ENCODE results near the gene SYNPO2L.
"Not testable (repeated sequence)": the region's sequence is repeated elsewhere in the genome, so short reads cannot be mapped to it uniquely, and the experiment has no call there.

The SYNPO2L gene

DNA sequence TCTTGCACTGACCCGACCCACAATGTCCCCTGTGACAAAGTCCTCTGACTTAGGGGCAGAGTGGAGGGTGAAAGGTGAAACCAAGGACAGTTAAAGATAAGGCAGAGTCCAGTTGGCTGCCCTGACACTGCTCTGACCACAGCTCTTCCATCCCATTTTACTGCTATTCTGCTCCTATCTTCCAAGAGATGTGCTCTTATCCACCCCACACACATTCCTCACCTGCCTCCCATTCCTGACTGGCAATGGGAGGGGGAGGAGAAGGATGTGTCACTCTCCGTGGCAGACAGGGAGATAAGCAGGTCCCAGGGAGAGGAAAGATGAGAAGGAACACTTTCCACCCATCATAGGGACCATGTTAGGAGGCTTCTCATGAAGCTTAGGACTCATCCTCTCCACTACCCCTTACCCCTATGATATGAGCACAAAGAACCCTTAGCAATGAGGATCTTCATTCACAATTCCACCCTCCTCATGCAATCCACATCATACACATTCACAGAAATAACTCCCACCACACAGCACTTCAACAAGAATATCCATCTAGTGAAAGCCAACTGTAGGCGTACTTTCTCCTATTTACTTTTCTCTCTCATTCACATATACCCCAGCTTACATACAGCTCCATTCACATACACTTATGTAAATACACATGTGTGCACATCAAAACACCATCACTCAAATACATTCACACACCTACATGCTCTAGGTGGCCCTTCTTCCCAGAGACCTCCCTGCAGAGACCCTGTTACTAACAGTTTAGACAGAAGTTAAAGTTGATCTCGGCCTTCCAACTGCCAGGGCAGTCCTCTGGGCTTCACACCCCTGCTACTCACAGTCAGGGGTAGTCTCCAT, 6.6 kb downstream of the SYNPO2L start:
- DNase-seq = no peak

DNA sequence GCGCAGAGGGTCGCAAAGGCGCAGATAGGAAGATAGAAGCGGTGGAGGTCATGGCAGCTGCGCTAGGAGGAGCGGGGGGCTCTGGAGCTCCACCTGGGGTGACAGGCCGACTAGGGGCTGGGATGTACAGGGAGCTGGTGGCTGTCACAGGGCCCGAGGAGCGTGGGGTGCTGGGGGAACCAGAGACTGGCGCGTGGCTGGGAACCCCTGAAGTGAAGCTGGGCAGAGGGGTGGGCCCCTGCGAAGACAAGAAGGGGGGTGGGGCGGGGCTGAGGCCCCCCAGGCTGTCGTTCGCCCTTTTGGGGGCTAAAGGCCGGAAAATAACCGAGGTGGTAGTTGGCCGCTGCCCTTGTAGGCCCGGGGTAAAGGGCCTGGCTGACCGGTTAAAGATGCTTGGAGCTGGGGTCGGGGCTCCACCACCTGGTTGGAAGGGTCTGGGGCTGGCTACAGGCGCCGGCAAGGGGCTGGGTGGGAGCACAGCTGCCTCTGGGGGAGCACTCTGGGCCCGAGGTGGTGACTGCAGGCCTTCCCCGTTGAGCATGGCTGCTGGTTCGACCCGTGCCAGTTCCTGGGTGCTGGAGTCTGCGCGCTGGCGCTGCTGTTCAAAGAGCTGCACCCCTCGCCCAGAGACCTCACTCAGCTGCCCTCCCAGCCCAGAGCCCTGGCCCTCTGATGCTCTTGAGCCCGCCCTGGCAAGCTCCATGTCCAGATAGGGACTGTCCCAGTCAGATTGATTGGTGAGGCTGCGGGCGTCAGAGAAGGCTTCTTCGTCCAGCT, 7.8 kb downstream of the SYNPO2L start:
- no peak for DNase-seq

- no peak for DNase-seq
Observed at GRCh38 chr10:73647211-73647874, 8.5 kb downstream of the SYNPO2L start.

DNA sequence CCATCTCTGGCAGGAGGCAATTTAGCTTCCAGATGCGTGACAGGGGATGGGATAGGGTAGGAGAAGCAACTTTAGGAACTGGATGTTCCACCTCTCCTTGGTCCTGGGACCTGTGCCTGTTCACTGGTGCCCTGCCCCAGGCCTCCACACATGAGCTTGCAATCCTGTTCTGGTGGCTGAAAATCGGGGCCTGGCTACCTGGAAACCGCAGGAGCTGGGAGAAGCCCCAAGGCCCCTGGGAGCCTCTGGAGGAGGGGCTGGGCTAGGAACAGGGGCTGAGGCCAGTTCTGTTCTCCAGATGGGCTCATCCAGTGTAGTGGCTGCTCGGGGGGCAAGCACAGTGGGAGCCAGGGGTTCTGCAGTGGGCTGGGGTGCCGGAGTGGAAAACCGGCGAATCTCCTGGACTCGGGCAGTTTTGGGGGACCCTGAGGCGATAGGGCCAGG, 9.2 kb downstream of the SYNPO2L start:
- no peak for DNase-seq

GRCh38 chr10:73645251-73645650, 10.6 kb downstream of the SYNPO2L start:
- no peak for DNase-seq

DNA sequence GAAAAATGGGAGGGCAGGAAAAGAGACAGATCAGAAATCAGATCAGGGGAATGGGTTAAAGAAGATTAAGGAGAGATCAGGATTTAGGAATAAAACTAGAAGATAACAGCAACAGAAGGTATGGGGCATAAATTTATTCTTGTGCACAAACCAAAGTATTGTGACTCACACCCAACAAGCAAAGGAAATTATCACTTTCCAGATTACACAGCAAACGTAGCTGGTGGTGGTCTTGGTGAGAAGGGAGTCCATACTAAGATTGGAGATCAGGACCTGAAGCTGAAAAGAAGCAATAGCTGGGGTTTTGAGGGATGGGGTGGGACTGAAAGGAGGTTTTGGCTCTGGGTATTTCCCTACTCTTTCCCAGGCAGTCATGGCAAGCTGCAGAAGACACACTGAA, 11.1 kb downstream of the SYNPO2L start:
- no peak for DNase-seq

DNA sequence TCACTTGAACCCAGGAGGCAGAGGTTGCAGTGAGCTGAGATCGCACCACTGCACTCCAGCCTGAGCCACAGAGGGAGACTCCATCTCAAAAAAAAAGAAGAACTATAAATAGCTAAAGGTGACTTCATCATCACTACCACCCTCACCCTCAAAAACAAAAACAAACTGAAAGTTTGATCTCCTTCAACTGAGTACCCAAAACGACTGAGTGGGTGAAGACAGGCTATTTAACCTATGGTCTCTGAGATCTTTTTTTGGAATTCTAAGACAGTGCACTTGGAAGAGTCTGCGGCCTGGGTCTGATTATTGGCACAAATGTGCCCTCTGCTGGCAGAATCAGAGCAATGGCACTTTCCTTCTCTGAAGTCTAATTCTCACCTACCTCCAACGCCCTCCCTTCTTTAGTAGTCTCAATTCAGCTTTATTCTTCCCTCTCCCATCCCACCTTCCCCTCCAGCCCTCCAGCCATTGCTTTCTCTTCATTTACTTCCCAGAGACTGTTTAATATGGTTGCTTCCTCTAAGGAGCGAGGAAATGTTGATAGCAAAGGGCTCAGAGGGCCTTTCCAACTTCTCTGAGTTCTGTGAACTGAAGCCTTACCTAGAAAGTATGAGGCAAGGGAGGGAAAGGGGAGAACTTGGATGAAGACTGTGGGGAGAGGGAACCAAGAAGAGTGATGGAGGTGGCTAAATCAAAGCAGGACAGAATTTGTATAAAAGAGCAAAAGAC, 11.7 kb downstream of the SYNPO2L start:
- DNase-seq = peak; percentile 25 to 27

DNA sequence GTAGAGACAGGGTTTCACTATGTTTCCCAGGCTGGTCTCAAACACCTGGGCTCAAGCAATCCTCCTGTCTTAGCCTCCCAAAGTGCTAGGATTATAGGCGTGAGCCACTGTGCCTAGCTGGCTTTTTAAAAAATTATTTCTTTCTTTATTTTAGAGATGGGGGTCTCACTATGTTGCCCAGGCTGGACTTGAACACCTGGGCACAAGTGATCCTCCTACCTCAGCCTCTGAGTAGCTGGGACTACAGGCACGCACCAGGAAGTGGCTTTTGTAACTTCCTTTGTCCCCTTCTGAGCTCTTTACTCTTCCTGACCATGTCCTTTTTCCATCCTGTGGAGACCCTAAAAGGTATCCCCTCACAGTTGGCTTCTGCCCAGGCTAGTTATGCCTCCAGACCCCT, 12.5 kb downstream of the SYNPO2L start:
- no peak for DNase-seq

GRCh38 chr10:73641328-73642060, 14.3 kb downstream of the SYNPO2L start, which contains the start of gene MYOZ1:
TSS of gene MYOZ1 (minus strand) at chr10:73641474. CDS start at chr10:73640017, 1,457 bp downstream.
- DNase-seq = no peak

GRCh38 chr10:73639286-73639685, 16.5 kb downstream of the SYNPO2L start:
- DNase-seq = no peak

- no peak for DNase-seq
Observed at GRCh38 chr10:73635781-73636180, 20.0 kb downstream of the SYNPO2L start.

DNA sequence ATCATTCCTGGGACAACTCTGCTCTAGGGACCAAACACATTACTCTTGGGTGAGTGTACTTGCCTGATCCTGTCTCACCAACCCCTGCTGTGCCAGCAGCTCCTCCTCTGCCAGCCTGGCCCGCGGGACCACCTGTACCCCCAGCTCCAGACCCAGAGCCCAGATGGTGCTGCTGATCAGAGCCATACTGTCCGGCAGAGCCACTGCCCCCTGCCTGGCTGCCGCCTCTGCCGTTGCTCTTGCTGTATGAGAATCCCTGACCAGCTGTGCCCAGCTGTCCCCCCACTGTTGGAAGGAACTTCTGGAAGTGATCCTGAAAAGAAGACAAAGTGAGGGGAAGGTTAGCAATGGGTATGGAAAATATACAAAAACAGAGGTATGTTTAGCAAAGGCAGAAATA, 21.4 kb downstream of the SYNPO2L start:
- no peak for DNase-seq

- DNase-seq = no peak
Observed at GRCh38 chr10:73629165-73629564, 26.7 kb downstream of the SYNPO2L start.

GRCh38 chr10:73628405-73628804, 27.4 kb downstream of the SYNPO2L start:
- no peak for DNase-seq

DNA sequence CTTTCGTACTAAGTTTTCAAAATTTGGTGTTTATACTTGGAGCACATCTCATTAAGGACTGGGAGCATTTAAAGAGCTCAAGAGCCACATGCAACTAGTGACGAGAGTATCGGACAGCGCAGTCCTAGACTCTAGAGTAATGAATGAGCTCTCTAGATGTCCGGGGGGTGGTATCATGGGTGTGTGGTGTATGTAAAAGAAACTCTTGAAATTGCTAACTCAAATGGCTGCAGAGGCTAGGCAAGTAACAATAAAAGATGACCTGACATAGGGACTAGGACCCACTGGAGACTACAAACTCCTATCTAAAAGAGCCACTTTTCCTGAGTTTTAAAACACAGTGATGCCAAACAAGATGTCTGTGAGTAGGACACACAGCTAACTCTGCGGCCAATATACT, 28.5 kb downstream of the SYNPO2L start:
- no peak for DNase-seq

DNA sequence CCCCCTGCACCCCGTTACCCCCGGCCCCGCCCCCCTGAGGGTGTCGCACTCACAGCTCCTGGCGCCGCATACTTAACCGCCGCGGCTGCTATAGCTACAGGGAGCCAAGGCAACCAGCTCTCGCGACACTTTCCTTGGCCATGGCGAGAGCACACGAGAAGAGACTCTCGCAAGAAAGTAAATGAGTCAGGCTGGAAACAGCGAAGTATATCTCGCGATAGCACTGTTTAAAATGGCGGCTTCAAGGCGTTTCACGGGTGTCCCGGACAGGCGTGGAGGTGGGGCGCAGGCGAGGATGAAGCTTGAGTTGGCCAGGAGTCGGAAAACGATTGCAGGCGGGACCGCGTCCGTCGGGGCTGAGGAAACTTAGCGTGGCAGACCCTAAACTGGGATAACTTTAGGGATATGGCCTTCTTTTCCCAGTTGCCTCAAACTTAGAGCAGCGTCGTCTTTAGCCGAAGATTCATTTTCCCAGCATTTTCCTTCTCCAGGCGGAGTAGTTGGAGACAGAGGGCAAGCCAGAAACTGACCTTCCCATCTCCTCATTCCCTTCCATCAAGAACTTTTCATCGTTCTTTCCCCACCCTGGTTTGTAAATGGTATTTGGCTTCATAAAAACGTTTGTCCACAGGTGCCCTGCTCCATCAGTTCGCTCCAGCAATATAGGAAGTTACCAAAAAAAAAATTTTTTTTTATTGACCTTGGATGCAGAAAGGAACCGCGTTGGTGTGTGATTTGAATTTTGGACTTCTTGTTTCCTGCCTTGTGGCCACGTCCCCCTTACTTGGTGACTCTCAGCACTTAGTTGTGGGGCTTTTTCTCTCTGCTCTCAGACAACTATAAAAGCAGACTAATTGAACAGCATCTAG, 29.7 kb downstream of the SYNPO2L start:
- DNase-seq = peak; percentile 89 to 92

DNA sequence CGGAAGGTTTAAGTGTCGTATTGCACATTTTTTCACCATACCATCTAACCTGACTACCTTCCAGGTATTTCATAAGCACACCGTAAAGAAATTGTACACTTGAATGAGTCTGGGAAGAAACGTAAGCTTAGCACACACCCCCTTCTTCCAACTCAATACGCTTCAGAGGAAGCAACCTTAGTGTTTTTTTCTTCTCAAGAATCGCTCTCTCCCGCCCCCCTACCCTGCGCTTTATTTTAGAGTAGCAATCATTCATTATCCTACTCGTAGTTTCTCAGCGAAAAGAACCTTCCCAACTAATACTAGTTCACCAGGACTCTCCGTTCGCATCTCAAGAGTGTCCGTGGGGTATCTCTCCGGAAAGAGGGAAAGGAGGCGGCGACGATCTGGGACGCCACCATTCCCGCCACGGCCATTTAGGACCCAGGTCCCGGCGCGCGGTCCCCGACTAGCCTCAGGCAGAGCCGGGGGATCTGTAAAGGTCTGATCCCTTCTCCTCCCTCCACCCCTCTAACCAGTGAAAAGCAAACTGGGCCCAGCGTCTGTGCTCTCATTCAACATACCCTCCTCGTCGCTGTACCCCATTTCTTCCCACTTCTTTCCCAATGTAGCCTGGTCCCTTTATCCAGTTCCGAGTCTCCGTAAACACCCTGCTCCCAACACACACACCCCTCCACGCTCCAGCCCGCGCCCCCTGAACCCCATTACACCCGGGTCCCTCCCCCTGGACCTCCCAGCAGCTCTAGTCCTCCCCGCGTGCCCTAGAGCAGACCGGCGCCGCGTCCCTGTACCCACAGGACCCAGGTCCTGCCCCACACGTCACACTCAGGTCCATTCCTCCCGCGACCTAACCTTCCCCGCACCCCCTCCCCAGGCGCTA, 30.6 kb downstream of the SYNPO2L start:
- no peak for DNase-seq

DNA sequence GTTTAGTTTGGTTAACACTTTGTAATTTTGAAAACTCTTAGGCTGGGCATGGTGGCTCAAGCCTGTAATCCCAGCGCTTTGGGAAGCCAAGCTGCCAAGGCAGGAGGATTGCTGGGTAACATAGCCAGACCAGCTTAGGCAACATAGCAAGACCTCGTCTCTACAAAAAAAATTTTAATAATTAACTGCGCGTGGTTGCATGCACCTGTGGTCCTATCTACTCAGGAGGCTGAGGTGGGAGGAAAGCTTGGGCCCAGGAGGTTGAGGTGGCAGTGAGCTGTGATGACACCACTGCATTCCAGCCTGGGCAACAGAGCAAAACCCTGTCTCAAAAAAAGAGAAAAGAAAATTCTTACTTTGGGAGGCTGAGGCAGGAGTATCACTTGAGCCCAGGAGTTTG, 32.8 kb downstream of the SYNPO2L start:
- no peak for DNase-seq

- not testable (repeated sequence) for DNase-seq
Observed at GRCh38 chr10:73620974-73621373, 34.9 kb downstream of the SYNPO2L start.

DNA sequence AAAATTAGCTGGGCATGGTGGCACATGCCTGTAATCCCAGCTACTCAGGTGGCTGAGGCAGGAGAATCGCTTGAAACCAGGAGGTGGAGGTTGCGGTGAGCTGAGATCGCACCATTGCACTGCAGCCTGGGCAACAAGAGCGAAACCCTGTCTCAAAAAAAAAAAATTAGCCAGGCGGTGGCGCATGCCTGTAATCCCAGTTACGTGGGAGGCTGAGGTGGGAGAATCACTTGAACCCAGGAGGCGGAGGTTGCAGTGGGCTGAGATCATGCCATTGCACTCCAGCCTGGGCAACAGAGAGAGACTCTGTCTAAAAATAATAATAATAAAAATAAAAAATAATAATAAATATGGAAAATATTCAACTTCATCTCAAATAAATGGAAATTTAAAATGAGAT, 38.7 kb downstream of the SYNPO2L start:
- not testable (repeated sequence) for DNase-seq
